Endothelial cell of umbilical vein (primary cell): ENCODE measurements around the gene ALB. TPM values are rescaled to one million over a fixed set of nuclear protein-coding genes. Genes with fewer than 3 reads are reported as not detected.

Source experiments
- BruUV-seq: library from RNA; stranded (reverse); fragments of 400-500 nt; replicated peaks from 2 replicates; lab custom pipeline; 2021; lab: Mats Ljungman, UMichigan
- CTCF ChIA-PET: fragments of 300-600, 350-600 bp; sonication (Branson Sonifier 250); formaldehyde crosslinking; loops from one replicate; lab custom pipeline; 2021; ENCODE audit warnings: antibody characterized with exemption, inconsistent platforms; lab: Charles Lee
- POLR2A ChIA-PET: fragments of 300-600, 350-600 bp; sonication (Branson Sonifier 250); formaldehyde crosslinking; loops from one replicate; lab custom pipeline; 2021; ENCODE audit warnings: antibody characterized with exemption, inconsistent platforms; lab: Charles Lee
- DNase-seq: peaks from one replicate; pipeline ENCODE4 v3.0.0-alpha.2; 2011; ENCODE audit warnings: low read depth, low spot score
- FAIRE-seq: peaks from 2 replicates; lab custom pipeline; 2011; peaks lifted over from hg19 to GRCh38; lab: Jason Lieb, UNC
- H2AFZ ChIP-seq: 2 replicates; pipeline ENCODE4 v1.6.0; 2012; ENCODE audit warnings: low read depth, low read length, control low read depth, inconsistent platforms
- H3K27ac ChIP-seq: 2 replicates; pipeline ENCODE4 v1.5.1; 2011; ENCODE audit warnings: low read depth, mild to moderate bottlenecking, control low read depth, low read length, moderate library complexity; ENCODE audit not compliant: insufficient read depth
- H3K27me3 ChIP-seq, 2 experiments: 2 replicates each; pipeline versions ENCODE4 v1.6.0 to v1.6.1; 2011; ENCODE audit warnings: low read length in 2 of 2, mixed read lengths in 1 of 2; ENCODE audit not compliant: control insufficient read depth in 2 of 2, insufficient read depth in 2 of 2
- H3K36me3 ChIP-seq, 2 experiments: 2 replicates in 1 of 2; 3 replicates in 1 of 2; pipeline ENCODE4 v1.5.1; 2011; ENCODE audit warnings: low read length in 2 of 2, mild to moderate bottlenecking in 1 of 2, moderate library complexity in 1 of 2; ENCODE audit not compliant: control insufficient read depth in 2 of 2, insufficient read depth in 2 of 2; ENCODE audit errors: extremely low read depth in 1 of 2
- H3K4me1 ChIP-seq: 3 replicates; pipeline ENCODE4 v1.5.1; 2011; ENCODE audit warnings: mild to moderate bottlenecking, low read length; ENCODE audit not compliant: control insufficient read depth, insufficient read depth; ENCODE audit errors: extremely low read depth
- H3K4me2 ChIP-seq: 2 replicates; pipeline ENCODE4 v1.6.1; 2011; ENCODE audit warnings: low read length, control low read depth, mixed read lengths; ENCODE audit not compliant: insufficient read depth
- H3K4me3 ChIP-seq, 3 experiments: fragments of 200-600 bp in 1 of 3; sonication (generic), shearing (Covaris generic) in 1 of 3; replicated peaks in 1 of 3; 2 replicates each; pipeline ENCODE4 v1.5.1; 2011 to 2016; ENCODE audit warnings: control low read depth in 3 of 3, low read length in 3 of 3, mild to moderate bottlenecking in 2 of 3, inconsistent platforms in 1 of 3, low read depth in 1 of 3, moderate library complexity in 1 of 3; ENCODE audit not compliant: insufficient read depth in 1 of 3
- H3K79me2 ChIP-seq: 2 replicates; pipeline ENCODE4 v1.6.0; 2012; ENCODE audit warnings: low read length, inconsistent platforms; ENCODE audit not compliant: control insufficient read depth, insufficient read depth
- H3K9ac ChIP-seq: replicated peaks from 2 replicates; pipeline ENCODE3; 2011; ENCODE audit warnings: low read length, control low read depth; ENCODE audit not compliant: insufficient read depth; ENCODE audit errors: extremely low read depth
- H3K9me1 ChIP-seq: replicated peaks from 3 replicates; pipeline ENCODE4 v1.6.0; 2011; ENCODE audit warnings: mild to moderate bottlenecking, low read length; ENCODE audit not compliant: control insufficient read depth, insufficient read depth; ENCODE audit errors: extremely low read depth
- H3K9me3 ChIP-seq: replicated peaks from 2 replicates; pipeline ENCODE4 v1.5.1; 2012; ENCODE audit warnings: low read length, inconsistent platforms; ENCODE audit not compliant: control insufficient read depth, insufficient read depth
- H4K20me1 ChIP-seq: replicated peaks from 2 replicates; pipeline ENCODE3; 2011; ENCODE audit warnings: mild to moderate bottlenecking, low read length; ENCODE audit not compliant: control insufficient read depth, insufficient read depth; ENCODE audit errors: extremely low read depth
- CTCF ChIP-seq, 2 donors: IDR thresholded peaks; 1 replicate in 1 of 2; 2 replicates in 1 of 2; pipeline ENCODE4 v1.5.1; 2011; ENCODE audit warnings: low read length in 2 of 2, mild to moderate bottlenecking in 2 of 2, moderate library complexity in 2 of 2, control low read depth in 1 of 2, inconsistent platforms in 1 of 2, low read depth in 1 of 2; ENCODE audit not compliant: insufficient read depth in 1 of 2; ENCODE audit errors: extremely low read depth in 1 of 2
- FOS ChIP-seq: IDR thresholded peaks from 2 replicates; pipeline ENCODE4 v1.6.1; 2011; ENCODE audit warnings: mild to moderate bottlenecking, low read length, moderate library complexity, borderline replicate concordance; ENCODE audit not compliant: insufficient read depth
- GATA2 ChIP-seq: IDR thresholded peaks from 2 replicates; pipeline ENCODE4 v1.7.0; 2011; ENCODE audit warnings: low read depth, mild to moderate bottlenecking, moderate library complexity, mixed read lengths, low read length; ENCODE audit not compliant: insufficient read length, insufficient read depth
- POLR2A ChIP-seq: IDR thresholded peaks from 2 replicates; pipeline ENCODE4 v1.6.1; 2012; ENCODE audit warnings: low read depth, mild to moderate bottlenecking, control low read depth, low read length
- dilution Hi-C: fragments of 300-500 bp; cut with MboI; formaldehyde crosslinking; loops from one replicate; pipeline ENCODE4 v1.15.0; 2019; ENCODE audit warnings: low sequenced_read_pairs; ENCODE audit not compliant: extremely low pct_ligation_motif_present
- intact Hi-C: fragments of 100-400 bp; cut with micrococcal nuclease; formaldehyde crosslinking; loops from one replicate; pipeline ENCODE4 v1.10.0; 2022
- polyA plus RNA-seq, 4 experiments: library from polyadenylated mRNA; depleted of rRNA in 3 of 4; stranded (reverse) in 3 of 4; unstranded in 1 of 4; fragments of >200 nt; gene quantifications; 2 replicates each; pipeline versions ENCODE4 v1.2.1 to v1.2.3, GENCODE V29; 2011 to 2012; ENCODE audit warnings: missing spikeins in 1 of 4
- total RNA-seq: library from RNA; stranded (reverse); gene quantifications from 2 replicates; pipeline ENCODE4 v1.2.3, GENCODE V29; 2021

ALB gene
- total and polyA plus RNA-seq, 2 donors (not counting 3 experiments of a cell fraction or from before 2014, with no cell fraction given): not detected

GRCh38 chr4:73436674-73437557, 32.8 kb downstream of the ALB start:
- H3K36me3 ChIP-seq: no peaks in the 10 kb centered on the region
- no peak overlapping the region for H3K4me3 ChIP-seq
- H3K4me1 ChIP-seq: no peaks in the 10 kb centered on the region
- no peak overlapping the region for H3K9ac ChIP-seq
- no peaks in the 10 kb centered on the region for H3K9me3 ChIP-seq
- DNase-seq (no peak), FAIRE-seq (no peak)
- dilution Hi-C loops (no loop called here), intact Hi-C loops (no loop called here)
- H2AFZ ChIP-seq: no peak overlapping the region
- CTCF ChIA-PET: interaction anchor here (0.6 kb wide), 1 partner anchor 9 kb away, joined by 3 read pairs; no protein-coding TSS in a partner anchor
- no peak for TF ChIP-seq FOS
- no peak for TF ChIP-seq POLR2A
- no peak for TF ChIP-seq GATA2
- TF ChIP-seq CTCF (IDR thresholded peaks at IDR 0.05; ENCODE audit: extremely low read depth in 1 of 2, insufficient read depth in 1 of 2, low read depth in 1 of 2, low read length in 2 of 2): no peak
- H3K9me1 ChIP-seq: no peaks in the 10 kb centered on the region
- peaks cover 4 to 18% of the 10 kb centered on the region in 2 experiments for H3K27me3 ChIP-seq
- POLR2A ChIA-PET: no interaction called here
- no peak overlapping the region for H3K4me2 ChIP-seq
- BruUV-seq: no TSS peak
- H3K27ac ChIP-seq: no peak overlapping the region
- no peaks in the 10 kb centered on the region for H3K79me2 ChIP-seq
- no peaks in the 10 kb centered on the region for H4K20me1 ChIP-seq
